HG02981 (cell line): ENCODE data around the gene UNC13B.
"Not testable (repeated sequence)": the region's sequence is repeated elsewhere in the genome, so short reads cannot be mapped to it uniquely, and the experiment has no call there.

Source experiments
- ATAC-seq: cut with Tn5 transposase; IDR thresholded peaks from one replicate; pipeline ENCODE4 v1.9.1; 2021; ENCODE audit warnings: mild to moderate bottlenecking, moderate library complexity; ENCODE audit not compliant: unreplicated experiment

The UNC13B gene

GRCh38 chr9:35220659-35221338, 59.0 kb downstream of the UNC13B start:
- no peak for ATAC-seq

GRCh38 chr9:35225677-35226076, 63.9 kb downstream of the UNC13B start:
- ATAC-seq = no peak

- no peak for ATAC-seq
These were observed 64.8 kb downstream of the UNC13B start for GRCh38 chr9:35226651-35227050.

- no peak for ATAC-seq
These were observed 65.5 kb downstream of the UNC13B start for GRCh38 chr9:35227284-35227683.

- no peak for ATAC-seq
These were observed 67.4 kb downstream of the UNC13B start for GRCh38 chr9:35229066-35229778.

- no peak for ATAC-seq
These were observed 68.0 kb downstream of the UNC13B start for GRCh38 chr9:35229779-35230143.

GRCh38 chr9:35232867-35233544, 71.2 kb downstream of the UNC13B start:
- no peak for ATAC-seq

- no peak for ATAC-seq
These were observed 74.9 kb downstream of the UNC13B start for GRCh38 chr9:35236692-35237091.

GRCh38 chr9:35237311-35237710, 75.5 kb downstream of the UNC13B start:
- no peak for ATAC-seq

GRCh38 chr9:35245945-35246344, 84.1 kb downstream of the UNC13B start:
- not testable (repeated sequence) for ATAC-seq

- ATAC-seq = no peak
These were observed 91.3 kb downstream of the UNC13B start for GRCh38 chr9:35253075-35253474.

GRCh38 chr9:35254237-35254636, 92.4 kb downstream of the UNC13B start:
- ATAC-seq = no peak

GRCh38 chr9:35254984-35255857, 93.4 kb downstream of the UNC13B start:
- ATAC-seq = no peak

- ATAC-seq = no peak
These were observed 96.3 kb downstream of the UNC13B start for GRCh38 chr9:35257986-35258659.

GRCh38 chr9:35258660-35259474, 97.1 kb downstream of the UNC13B start:
- ATAC-seq = no peak

- ATAC-seq = no peak
These were observed 98.4 kb downstream of the UNC13B start for GRCh38 chr9:35260186-35260585.

- ATAC-seq = no peak
These were observed 100.3 kb downstream of the UNC13B start for GRCh38 chr9:35262064-35262463.

GRCh38 chr9:35267710-35268109, 105.9 kb downstream of the UNC13B start:
- no peak for ATAC-seq

GRCh38 chr9:35269919-35270318, 108.1 kb downstream of the UNC13B start:
- no peak for ATAC-seq

GRCh38 chr9:35271637-35272036, 109.8 kb downstream of the UNC13B start:
- no peak for ATAC-seq
